DMS153 treated with DMSO at 0.1 percent for 48 hours (cell line): Measurements from ENCODE around the gene EXOC2.
"Not testable (repeated sequence)": the region's sequence is repeated elsewhere in the genome, so short reads cannot be mapped to it uniquely, and the experiment has no call there.

Experiments used
- DNase-seq: peaks from one replicate; lab custom pipeline; 2025; ENCODE audit not compliant: unreplicated experiment; lab: John Stamatoyannopoulos, UW

EXOC2 gene

DNA sequence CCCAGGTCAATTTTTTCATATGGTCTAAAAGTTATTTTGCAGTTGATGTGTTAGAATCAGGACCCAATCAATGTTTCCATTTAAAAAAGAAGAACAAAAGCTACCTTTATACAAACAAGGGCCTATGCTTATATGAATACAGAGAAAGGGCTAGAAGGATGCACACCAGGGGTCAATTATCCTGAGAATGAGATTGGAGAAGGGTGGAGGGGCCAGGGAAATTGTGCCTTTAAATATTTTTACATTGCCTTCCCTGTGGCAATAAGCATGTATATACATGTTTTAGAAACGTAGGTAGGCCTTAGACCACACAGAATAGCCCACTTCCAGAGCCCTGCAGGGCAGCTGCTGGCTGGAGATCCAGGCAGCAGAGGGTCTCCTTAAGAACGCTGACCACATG lies 12.7 kb downstream of the EXOC2 start:
- DNase-seq: no peak

DNA sequence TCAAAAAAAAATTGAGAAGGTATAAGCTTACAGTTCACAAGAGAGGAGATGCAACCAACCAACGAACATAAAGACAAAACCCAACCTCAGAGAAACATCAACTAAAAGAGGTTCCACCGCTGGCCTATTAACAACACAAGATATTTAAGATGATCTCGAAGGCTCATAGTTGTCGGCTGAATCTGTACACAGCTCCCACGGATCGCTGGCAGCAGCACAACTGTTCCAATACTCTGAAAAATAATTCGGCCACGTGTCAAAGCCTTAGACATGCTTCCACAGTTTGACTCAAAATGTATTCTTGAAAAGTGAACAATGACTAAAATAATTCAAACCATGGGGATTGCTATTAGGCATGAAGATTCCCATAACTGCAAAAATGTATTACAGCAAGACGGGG lies 13.7 kb downstream of the EXOC2 start:
- no peak for DNase-seq

DNA sequence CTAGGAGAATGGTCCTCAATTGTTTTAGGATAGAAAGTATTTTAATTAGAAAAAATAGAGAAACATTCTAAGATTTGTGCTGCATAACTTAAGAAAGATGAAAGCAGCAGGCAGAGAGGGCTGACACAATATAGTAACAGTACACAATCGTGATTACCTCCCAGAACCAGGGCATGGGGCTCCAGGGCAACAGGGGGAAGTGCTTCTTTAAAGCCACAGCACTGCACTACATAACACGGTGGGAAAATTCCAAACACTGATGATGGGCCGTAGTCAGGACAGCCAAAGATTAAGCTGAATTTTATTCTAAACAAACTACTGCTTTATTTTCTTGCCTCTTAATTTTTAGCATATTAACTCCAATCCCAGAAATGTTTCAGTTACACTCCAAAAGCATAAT lies 14.4 kb downstream of the EXOC2 start:
- no peak for DNase-seq

DNA sequence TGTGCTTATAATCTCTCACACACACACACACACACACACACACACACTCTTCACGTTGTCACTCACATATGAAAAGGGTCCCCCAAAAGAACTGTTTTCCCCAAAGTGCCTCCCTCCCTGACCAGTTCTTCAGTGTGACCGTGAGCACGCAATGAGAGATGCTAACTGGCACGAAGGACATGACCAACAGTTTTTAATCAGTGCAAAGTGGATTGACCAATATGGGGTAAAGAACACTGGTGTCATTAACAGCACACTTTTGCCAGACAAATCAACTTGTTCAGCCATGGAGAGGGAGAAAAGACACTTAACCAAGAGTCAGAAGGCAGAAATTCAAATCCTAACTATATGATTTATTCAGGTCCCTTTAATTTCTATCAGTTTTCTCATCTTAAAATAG lies 15.0 kb downstream of the EXOC2 start:
- DNase-seq: no peak

DNA sequence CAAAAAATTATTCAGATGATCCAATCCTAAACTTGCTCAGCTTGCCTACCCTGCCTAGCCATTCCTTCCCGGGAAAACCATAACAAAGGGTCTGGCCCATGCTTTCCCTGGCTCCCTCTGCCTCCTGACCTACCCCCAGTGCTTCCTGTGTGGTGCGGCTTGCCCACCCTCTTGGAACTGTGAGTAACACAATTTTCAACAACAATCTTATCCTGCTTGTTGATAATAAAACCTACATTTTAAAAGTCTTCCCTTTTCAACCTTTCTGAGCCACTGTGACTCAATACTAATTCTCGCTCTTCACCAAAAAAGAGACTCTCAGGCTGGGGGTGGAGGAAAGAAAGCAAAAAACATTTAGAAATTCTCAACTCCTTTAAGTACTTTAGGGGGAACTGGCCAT lies 18.0 kb downstream of the EXOC2 start:
- DNase-seq: no peak

DNA sequence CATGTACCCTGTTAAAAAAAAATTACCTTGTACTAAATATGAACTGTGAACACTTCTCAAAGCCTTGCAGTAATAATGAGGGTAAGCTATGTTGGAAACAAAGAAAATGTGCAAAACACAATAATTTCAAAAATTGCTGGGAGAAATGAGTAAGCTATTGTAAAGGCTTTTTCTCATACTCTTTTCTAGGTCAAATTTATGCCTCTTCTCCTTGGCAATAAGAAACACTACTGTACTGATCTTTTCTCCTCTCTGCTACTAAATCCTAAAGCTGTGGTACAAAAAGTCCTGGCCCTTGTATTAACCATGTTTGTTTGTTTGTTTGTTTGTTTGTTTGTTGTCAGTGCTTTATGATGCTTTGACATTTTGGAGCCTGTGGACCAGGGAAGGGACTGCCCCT lies 18.5 kb downstream of the EXOC2 start:
- DNase-seq: no peak

DNA sequence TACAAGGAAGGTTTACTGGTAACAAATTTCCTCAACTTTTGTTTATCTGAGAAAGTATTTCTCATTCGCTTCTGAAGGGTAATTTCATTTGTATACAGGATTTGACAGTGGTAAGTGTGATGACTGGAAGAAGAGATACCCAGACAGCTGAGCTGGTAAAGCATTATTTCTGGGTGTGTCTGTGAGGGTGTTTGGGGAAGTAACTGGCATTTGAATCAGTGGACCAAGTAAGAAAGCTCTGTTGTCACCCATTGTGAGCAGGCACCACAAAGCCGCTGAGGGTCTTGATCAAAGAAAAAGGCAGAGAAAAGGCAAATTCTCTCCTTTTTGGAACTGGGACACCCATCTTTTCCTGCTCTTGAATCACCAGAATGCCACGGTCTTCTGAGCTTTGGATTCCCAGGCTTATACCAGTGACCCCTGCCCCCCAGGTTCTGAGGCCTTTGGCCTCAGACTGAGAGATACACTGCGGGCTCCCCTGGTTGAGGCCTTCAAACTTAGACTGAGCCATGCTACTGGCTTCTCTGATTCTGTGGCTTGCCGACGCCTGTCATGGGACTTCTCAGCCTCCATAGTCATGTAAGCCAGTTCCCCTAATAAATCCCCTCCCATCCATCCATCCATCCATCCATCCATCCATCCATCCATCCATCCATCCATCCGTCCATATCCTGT lies 25.5 kb downstream of the EXOC2 start:
- DNase-seq: no peak

DNA sequence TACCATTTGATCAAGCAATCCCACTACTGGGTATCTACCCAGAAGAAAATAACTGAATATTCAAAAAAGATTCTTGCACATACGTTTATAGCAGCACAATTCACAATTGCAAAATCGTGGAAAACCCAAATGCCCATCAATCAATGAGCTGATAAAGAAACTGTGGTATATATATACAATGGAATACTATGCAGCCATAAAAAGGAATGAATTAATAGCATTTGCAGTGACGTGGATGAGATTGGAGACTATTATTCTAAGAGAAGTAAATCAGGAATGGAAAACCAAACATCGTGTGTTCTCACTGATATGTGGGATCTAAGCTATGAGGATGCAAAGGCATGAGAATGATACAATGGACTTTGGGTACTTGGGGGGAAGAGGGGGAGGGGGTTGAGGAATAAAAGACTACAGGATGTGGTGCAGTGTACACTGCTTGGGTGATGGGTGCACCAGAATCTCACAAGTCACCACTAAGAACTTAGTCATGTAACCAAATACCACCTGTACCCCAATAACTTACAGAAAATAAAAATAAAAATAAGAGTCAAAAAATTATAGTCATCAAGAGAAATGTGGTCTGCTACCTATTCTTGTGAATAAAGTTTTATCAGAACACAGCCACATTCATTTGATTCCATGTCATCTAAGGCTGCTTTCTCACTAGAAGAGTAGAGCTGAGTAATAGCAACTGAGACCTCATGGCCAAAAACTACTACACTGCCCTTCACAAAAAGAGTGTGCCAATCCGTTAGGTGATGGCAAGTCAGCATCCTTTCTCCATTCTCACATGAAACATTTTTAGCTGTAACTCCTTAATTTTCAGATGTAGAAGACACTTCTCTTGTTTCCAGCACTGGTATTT lies 27.3 kb downstream of the EXOC2 start:
- no peak for DNase-seq

DNA sequence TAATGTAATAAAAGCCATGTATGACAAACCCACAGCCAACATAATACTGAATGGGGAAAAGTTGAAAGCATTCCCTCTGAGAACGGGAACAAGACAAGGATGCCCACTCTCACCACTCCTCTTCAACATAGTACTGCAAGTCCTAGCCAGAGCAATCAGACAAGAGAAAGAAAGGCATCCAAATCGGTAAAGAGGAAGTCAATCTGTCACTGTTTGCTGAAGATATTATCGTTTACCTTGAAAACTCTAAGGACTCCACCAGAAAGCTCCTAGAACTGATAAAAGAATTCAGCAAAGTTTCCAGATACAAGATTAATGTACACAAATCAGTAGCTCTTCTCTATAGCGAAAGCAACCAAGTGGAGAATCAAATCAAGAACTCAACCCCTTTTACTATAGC lies 29.2 kb downstream of the EXOC2 start:
- DNase-seq: not testable (repeated sequence)

DNA sequence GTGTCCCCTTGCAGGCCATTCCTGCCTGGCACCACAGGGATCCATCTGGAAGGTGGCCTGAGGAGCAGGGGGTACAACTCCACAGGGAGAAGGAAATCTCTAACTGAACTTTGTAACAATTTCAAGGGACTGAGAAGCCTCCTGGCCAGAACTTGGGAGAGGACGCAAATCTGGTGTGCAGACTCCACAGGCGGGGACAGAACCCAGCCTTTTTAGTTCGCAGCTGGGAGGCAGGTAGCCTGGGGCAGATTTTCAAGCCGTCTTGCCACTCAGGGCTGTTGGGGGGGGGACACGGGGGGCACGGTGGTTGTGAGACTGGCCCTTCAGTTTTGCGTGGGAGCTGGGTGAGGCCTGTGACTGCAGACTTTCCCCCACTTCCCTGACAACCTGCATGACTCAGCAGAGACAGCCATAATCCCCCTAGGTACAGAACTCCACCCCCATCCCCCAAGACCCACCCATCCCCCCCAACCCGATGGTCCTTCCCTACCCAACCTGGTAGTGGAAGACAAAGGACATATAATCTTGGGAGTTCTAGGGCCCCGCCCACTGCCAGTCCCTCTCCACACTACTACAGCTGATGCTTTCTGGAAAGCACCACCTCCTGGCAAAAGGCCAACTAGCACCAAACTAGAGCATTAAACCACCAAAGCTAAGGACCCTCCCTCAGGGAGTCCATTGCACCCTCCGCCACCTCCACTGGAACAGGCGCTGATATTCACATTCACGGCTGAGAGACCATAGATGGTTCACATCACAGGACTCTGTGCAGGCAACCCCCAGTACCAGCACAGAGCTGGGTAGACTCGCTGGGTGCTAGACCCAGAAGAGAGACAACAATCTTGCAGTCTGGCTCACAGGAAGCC lies 33.0 kb downstream of the EXOC2 start:
- no peak for DNase-seq

DNA sequence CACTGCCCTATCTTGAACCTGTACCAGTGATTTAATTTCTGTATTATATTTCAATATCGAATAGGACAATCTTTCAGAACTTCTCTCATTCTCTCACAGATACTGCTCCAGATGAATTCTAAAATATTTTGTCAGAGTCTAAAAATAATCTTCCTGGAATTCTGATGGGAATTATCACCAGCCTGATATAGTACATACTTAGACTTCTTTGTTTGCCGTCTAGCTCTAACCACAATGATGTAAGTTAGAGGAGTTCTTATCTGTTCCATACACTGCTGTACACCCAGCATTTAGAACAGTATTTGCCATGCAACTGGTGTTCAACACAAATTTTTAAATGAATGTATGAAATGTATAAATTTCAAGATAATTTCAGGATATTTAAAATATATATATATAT lies 34.7 kb downstream of the EXOC2 start:
- DNase-seq: no peak

DNA sequence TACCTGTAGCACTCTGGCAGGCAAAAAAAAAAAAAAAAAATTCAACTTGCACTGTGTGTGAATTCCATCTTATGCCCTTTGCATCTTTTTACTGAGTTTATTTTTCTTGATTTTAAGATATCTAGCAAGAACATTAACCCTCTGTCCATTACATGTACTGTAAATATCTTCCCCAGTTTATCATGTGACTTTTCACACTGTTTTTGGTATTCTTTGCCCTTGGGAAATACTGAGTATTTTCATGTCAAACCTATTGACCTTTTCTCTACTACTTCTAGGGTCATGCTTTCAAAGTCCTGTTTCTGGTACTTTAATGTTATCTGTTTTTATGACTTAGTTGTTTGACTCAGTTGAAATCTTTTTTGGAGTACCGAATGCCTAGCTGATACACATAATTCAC lies 35.2 kb downstream of the EXOC2 start:
- DNase-seq: no peak

DNA sequence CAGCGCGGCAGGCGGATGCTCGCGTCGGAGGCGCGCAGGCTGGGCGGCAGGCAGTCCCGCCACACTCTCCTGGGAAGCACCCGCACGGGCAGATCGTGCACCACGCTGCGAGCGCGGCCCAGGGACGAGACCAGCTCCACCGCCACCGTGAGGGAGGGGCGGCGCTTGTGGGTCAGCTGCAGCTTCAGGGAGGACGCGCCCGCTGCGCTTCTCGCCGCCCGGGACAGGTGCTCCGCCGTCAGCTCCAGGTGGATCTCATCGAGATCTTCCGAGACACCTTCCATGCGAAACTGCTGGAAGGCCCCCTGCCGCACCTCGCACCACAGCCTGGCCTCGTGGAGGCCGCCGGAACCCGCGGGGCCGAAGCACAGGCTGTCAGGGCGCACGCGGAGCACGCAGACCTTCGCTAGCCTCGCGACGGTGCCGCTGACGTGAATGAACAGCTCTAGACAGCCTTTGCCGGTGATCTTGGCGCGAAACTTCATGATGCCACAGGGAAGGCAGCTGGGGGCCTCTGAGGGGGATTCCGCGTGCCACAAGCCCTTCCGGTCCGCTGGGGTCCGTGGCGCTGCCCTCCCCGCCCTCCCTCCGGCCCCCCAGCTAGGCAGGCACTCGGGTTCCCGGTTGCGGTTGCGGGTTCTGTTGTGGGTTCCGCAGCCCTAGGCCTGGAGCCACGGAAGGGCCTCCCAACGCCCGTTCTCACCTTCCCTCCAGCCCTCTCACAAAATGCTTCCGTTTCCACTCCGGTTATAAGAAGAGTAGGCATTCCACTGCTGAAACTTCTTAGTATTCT lies 36.3 kb downstream of the EXOC2 start, which contains the start of gene HUS1B:
Gene HUS1B (minus strand): TSS at position 641 of the 793 bp plus-strand sequence. CDS start 156 bp downstream, at position 485.
- no peak for DNase-seq

DNA sequence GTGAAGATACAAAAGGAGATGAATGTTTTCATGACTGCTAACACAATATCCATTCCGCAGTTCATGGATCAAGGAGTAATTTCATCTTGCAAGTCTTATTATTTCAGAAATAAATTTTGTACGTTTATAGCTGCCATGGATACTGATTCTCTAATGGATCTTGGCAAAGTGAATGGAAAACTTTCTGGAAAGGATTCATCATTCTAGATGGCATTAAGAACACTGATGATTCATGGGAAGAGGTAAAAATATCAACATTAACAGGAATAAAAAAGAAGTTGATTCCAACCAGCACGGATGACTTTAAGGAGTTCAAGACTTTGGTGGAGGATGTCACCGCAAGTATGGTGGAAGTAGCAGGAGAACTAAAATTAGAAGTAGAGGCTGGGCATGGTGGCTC lies 38.8 kb downstream of the EXOC2 start:
- DNase-seq: no peak

DNA sequence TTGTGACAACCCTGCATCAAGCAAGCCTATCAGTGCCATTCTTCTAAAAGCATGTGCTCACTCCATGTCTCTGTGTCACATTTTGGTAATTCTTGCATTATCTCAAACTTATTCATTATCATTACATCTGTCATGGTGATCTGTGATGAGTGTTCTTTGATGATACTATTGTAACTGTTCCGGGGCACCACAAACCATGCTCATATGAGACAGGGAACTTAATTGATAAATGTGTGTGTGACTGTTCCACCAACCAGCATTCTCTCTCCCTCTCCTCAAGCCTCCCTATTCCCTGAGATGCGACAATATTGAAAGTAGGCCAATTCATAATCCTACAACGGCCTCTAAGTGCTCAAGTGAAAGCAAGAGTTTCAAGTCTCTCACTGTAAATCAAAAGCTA lies 40.1 kb downstream of the EXOC2 start:
- no peak for DNase-seq

DNA sequence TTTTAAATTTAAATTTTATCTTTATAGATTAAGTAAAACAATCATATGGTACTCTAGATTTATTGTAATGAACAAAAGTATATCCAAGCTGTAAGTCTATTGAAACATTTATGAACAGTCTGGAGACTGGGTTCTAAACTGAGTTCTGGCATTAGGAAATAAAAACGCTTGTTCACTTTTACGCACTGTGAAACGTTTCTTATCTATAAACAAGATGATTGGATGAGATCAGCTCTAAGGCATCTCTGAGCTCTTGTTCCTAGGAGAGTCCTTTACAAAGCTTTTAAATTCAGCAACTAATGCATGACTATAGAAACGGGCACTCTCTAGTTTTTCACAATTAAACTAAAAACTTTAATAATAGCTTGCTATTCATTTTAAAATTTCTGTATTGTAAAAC lies 42.8 kb downstream of the EXOC2 start:
- DNase-seq: no peak

DNA sequence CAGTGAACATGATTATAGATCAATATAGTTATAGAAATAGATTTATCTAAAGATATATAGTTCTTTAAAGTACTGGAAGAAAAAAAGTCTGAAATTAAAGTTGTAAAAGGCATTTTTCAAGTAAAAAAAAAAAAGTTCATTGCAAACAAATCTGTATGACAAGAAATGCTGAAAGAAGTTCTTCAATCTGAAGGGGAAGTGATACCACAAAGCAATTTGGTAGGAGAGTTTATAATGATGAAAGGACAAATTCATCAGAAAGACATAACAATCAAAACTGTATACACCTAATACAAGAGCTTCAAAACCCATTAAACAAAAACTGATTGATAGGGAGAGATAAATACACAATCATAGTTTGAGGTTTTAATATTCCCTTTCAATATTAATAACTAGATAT lies 50.1 kb downstream of the EXOC2 start:
- DNase-seq: no peak

DNA sequence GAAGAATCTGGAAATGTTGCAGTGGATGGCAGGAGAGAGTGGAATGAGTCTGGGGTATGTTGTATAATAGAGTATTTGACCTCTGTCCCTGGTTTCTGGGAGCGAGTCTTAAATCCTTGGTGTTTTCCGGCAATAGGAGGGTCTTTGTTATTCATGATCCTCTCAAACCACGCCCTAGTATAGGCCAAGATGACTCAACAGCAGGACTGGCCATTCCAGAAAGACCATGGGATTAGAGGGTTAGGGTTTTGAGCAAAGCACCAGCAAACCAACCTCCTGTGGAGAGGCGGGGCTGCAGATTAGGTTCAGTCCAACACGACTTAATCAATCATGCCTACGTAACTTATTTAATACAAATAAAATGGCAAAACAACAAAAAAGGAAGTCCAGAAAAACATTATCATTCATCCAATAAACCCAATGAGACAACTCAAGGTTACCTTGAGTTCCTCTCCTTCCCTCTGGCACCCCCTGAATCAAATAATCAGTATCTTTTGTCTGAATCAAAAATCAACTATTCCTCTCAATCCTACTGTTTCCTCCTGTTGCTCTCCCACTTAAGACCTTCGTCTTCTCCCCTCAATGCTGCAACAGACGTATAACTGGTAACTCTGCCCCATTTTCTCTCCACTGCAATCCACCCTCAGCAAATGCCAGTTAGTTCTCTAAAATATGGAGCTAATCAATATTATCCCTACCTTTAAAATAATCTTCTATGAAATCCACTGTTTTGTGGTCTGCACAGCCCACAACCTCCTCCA lies 51.5 kb downstream of the EXOC2 start:
- no peak for DNase-seq

DNA sequence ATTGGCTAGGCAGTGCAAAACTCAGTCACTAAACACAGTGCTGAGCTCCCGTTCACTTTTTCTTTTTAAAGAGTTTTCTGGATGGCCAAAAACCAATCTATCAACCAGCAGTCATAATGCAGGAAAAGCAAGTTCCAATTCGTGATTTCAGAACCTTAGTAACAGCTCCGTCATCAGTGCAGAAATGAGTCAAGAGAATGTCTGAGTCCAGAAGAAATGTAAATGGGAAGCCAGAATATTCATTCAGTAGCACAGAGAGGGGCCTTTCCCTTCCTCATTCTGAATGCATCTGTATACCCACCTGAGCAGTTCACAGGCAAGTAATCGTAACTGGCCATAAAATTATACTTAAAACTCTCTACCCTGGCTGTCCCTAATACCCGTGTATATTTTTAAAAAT lies 56.5 kb downstream of the EXOC2 start:
- DNase-seq: no peak

DNA sequence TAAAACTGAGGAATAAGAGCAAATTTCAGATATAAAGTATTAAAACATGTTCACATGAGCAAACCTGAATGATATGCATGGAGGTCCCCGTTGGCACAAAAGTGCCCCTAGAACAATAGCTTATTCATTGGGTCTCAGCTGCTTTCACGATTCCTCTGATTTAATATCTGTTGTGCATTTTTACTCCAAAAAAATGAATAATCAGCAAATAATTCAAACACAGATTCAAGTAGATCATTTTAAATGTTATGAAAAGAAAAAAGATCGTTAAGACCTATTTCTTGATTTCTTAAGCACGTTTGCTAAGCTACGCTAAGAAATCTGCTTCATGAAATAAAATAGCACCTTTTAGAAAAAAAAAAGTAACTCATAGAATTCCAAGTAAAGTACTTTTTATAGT lies 57.7 kb downstream of the EXOC2 start:
- no peak for DNase-seq
